AG04449 (cell line): ENCODE results near the gene SETD1B.
A peak's percentile ranks its signal among the peaks of the same experiment; 100 is the strongest.

Experiments
- CTCF ChIA-PET: fragments of 350-600 bp; formaldehyde crosslinking; extraction: SDS; loops from one replicate; lab custom pipeline; 2021; ENCODE audit warnings: antibody characterized with exemption; lab: Yijun Ruan, JAX
- POLR2A ChIA-PET: fragments of 400-600, 350-600 bp; formaldehyde crosslinking; extraction: SDS; loops from one replicate; lab custom pipeline; 2020; ENCODE audit warnings: antibody characterized with exemption, inconsistent platforms; lab: Yijun Ruan, JAX
- DNase-seq: peaks from one replicate; pipeline ENCODE4 v3.0.0-alpha.2; 2010; ENCODE audit warnings: low read depth, low spot score
- H3K4me3 ChIP-seq: 2 replicates; pipeline ENCODE4 v1.5.1; 2011; ENCODE audit warnings: low read depth, mild to moderate bottlenecking, control low read depth, low read length
- CTCF ChIP-seq: IDR thresholded peaks from one replicate; pipeline ENCODE4 v1.5.1; 2011; ENCODE audit warnings: mild to moderate bottlenecking, moderate library complexity, low read length, control low read depth, inconsistent platforms; ENCODE audit not compliant: insufficient read depth; ENCODE audit errors: missing control alignments

Gene SETD1B

DNA sequence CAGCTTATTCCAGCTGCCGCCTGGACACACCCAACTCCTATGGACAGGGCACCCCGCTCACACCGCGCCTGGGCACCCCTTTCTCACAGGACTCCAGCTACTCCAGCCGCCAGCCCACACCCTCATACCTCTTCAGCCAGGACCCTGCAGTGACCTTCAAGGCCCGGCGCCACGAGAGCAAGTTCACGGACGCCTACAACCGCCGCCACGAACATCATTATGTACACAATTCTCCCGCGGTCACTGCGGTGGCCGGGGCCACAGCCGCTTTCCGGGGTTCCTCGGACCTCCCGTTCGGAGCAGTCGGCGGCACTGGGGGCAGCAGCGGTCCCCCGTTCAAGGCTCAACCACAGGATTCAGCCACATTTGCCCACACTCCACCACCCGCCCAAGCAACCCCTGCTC is 5.9 kb downstream of the SETD1B start:
- CTCF ChIA-PET: interaction anchor here (1.2 to 31.1 kb wide), 5 partner anchors 17 to 113 kb away, joined by 4 to 1100 read pairs (median 44); partner anchors contain the start of gene RHOF
- DNase-seq: no peak
- no peak overlapping the region for H3K4me3 ChIP-seq
- POLR2A ChIA-PET: interaction anchor here (2.9 kb wide), 1 partner anchor 9 kb away, joined by 27 read pairs; no protein-coding TSS in a partner anchor
- no peak for TF ChIP-seq CTCF

GRCh38 chr12:121810234-121810817 is 6.5 kb downstream of the SETD1B start:
- CTCF ChIA-PET: interaction anchor here (1.0 to 31.1 kb wide), 16 partner anchors 10 to 114 kb away, joined by 3 to 1100 read pairs (median 12); partner anchors contain the start of genes PSMD9 and RHOF
- no peak overlapping the region for H3K4me3 ChIP-seq
- DNase-seq: no peak
- POLR2A ChIA-PET: interaction anchor here (2.4 to 2.9 kb wide), 2 partner anchors 9 to 15 kb away, joined by 27 to 39 read pairs; partner anchors contain the start of gene RHOF
- no peak for TF ChIP-seq CTCF

DNA sequence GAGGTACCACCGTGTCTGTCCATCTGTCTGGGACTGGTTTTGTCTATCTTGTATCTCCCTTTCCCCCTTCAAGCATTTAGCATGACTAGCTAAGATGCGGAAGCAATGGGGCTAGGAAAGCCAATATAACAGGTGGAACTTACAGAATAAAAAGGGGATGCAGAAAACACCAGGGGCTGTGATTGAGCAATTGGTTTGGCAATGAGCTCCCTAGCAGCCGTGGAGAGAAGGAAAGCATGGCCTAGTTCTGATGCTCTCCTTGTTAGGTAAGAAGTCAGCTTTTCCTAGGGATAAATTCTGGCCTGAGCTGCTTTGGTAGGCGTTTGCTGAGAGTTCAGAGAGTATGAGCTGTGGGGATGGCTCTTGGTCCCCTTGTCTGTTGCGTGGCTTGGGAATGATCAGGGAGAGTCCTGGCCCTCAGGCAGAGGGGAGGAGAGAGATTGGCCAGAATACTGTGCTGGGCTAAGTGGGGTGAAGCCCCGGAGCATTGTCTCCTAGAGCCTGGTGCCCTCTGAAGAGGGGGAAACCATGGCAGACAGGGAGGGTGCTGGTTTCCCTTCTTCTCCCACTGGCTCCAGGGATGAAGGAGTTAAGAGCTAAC is 7.1 kb downstream of the SETD1B start:
- H3K4me3 ChIP-seq: peak overlapping the region; percentile 72
- no peak for DNase-seq
- CTCF ChIA-PET: interaction anchor here (0.8 to 31.1 kb wide), 23 partner anchors 10 to 138 kb away, joined by 3 to 1100 read pairs (median 6); partner anchors contain the start of genes PSMD9 and RHOF
- no peak for TF ChIP-seq CTCF
- POLR2A ChIA-PET: interaction anchor here (0.9 to 2.9 kb wide), 3 partner anchors 10 to 16 kb away, joined by 7 to 39 read pairs (median 27); partner anchors contain the start of gene RHOF

- no peak for DNase-seq
- peak overlapping the region; percentile 72 for H3K4me3 ChIP-seq
- POLR2A ChIA-PET: interaction anchor here (0.7 to 2.9 kb wide), 8 partner anchors 10 to 110 kb away, joined by 3 to 39 read pairs (median 6); partner anchors contain the start of genes PSMD9 and RHOF
- TF ChIP-seq CTCF: peak; percentile 83
- CTCF ChIA-PET: interaction anchor here (0.8 to 31.1 kb wide), 31 partner anchors 9 to 235 kb away, joined by 3 to 1100 read pairs (median 5); partner anchors contain the start of genes PSMD9 and RHOF
These were observed 7.9 kb downstream of the SETD1B start for GRCh38 chr12:121811434-121812319.

- peak overlapping the region; percentile 72 for H3K4me3 ChIP-seq
- no peak for TF ChIP-seq CTCF
- POLR2A ChIA-PET: interaction anchor here (0.7 to 2.9 kb wide), 7 partner anchors 10 to 111 kb away, joined by 3 to 39 read pairs (median 5); partner anchors contain the start of genes PSMD9 and RHOF
- no peak for DNase-seq
- CTCF ChIA-PET: interaction anchor here (0.8 to 31.1 kb wide), 26 partner anchors 8 to 236 kb away, joined by 3 to 1100 read pairs (median 6); partner anchors contain the start of genes PSMD9 and RHOF
These were observed 8.6 kb downstream of the SETD1B start for GRCh38 chr12:121812320-121812871.
